HepG2 (cell line): ENCODE measurements around the gene SPRYD3. TPM values are rescaled to one million over a fixed set of nuclear protein-coding genes. Genes with fewer than 3 reads are reported as not detected.

Experiments
- CENPX ChIP-seq: sonication (generic); formaldehyde crosslinking; IDR thresholded peaks from 2 replicates; pipeline ENCODE4 v1.9.0; 2021; ENCODE audit warnings: mild to moderate bottlenecking, missing genetic modification reagents, moderate library complexity
- GABPB1 ChIP-seq: IDR thresholded peaks from 2 replicates; pipeline ENCODE4 v1.6.1; 2016; ENCODE audit warnings: mild to moderate bottlenecking, missing genetic modification reagents, moderate library complexity, missing compliant biosample characterization
- GTF2F1 ChIP-seq: fragments of 150-350 bp; IDR thresholded peaks from 2 replicates; pipeline ENCODE4 v1.6.1; 2014; ENCODE audit warnings: low read length
- JUND ChIP-seq: sonication (generic); formaldehyde crosslinking; IDR thresholded peaks from 2 replicates; pipeline ENCODE4 v1.8.0; 2022; ENCODE audit warnings: mild to moderate bottlenecking, missing genetic modification reagents
- KDM3A ChIP-seq: IDR thresholded peaks from 2 replicates; pipeline ENCODE4 v1.6.1; 2018; ENCODE audit warnings: low read depth, missing compliant biosample characterization
- MTF1 ChIP-seq: sonication (generic); formaldehyde crosslinking; IDR thresholded peaks from 2 replicates; pipeline ENCODE4 v1.5.0; 2020; ENCODE audit warnings: missing genetic modification reagents
- PHF5A ChIP-seq: IDR thresholded peaks from one replicate; pipeline ENCODE4 v1.6.1; 2018; ENCODE audit warnings: low read depth, missing genetic modification reagents; ENCODE audit not compliant: unreplicated experiment
- SMC3 ChIP-seq: IDR thresholded peaks from 2 replicates; pipeline ENCODE4 v1.6.1; 2011; ENCODE audit warnings: low read length, improper control_type of control experiment
- ZNF17 ChIP-seq: sonication (generic); formaldehyde crosslinking; IDR thresholded peaks from 2 replicates; pipeline ENCODE4 v1.5.0; 2020; ENCODE audit warnings: mild to moderate bottlenecking, missing genetic modification reagents
- ZNF230 ChIP-seq: sonication (generic); formaldehyde crosslinking; IDR thresholded peaks from 2 replicates; pipeline ENCODE4 v1.4.0; 2020; ENCODE audit warnings: mild to moderate bottlenecking, missing genetic modification reagents
- ZNF326 ChIP-seq: sonication (generic); formaldehyde crosslinking; IDR thresholded peaks from 2 replicates; pipeline ENCODE4 v1.4.0; 2020; ENCODE audit warnings: missing genetic modification reagents, borderline replicate concordance
- ZNF567 ChIP-seq: sonication (generic); formaldehyde crosslinking; IDR thresholded peaks from 2 replicates; pipeline ENCODE4 v1.8.1; 2023; ENCODE audit warnings: mild to moderate bottlenecking, missing genetic modification reagents, borderline replicate concordance
- ZNF672 ChIP-seq: sonication (generic); formaldehyde crosslinking; IDR thresholded peaks from 2 replicates; pipeline ENCODE4 v1.8.1; 2022; ENCODE audit warnings: missing genetic modification reagents
- ZNF709 ChIP-seq: sonication (generic); formaldehyde crosslinking; IDR thresholded peaks from 2 replicates; pipeline ENCODE4 v1.5.0; 2020; ENCODE audit warnings: mild to moderate bottlenecking, missing genetic modification reagents
- ZNF780A ChIP-seq: sonication (generic); formaldehyde crosslinking; IDR thresholded peaks from 2 replicates; pipeline ENCODE4 v1.8.0; 2022; ENCODE audit warnings: mild to moderate bottlenecking, missing genetic modification reagents, moderate library complexity
- polyA plus RNA-seq, 8 experiments: library from polyadenylated mRNA; depleted of rRNA in 3 of 8; stranded (reverse) in 7 of 8; unstranded in 1 of 8; fragments of >200 nt; fragmentation: Illumina TruSeq in 4 of 8; extraction: Trizol in 4 of 8; gene quantifications; 2 replicates each; pipeline versions ENCODE4 v1.2.1 to v1.2.3, GENCODE V29; 2011 to 2016; ENCODE audit warnings: low read depth in 4 of 8, missing spikeins in 1 of 8, mixed read lengths in 1 of 8; ENCODE audit not compliant: insufficient read depth in 1 of 8
- total RNA-seq, 5 experiments: library from RNA; depleted of rRNA; stranded (reverse); fragments of >200 nt; fragmentation: Illumina TruSeq; extraction: Trizol; gene quantifications; 2 replicates each; pipeline ENCODE4 v1.2.3, GENCODE V29; 2016; ENCODE audit warnings: low read depth in 1 of 5
- TF ChIP-seq, protein P1 (sequence below): IDR thresholded peaks from 2 replicates; pipeline ENCODE4 v1.6.1; 2016; ENCODE audit warnings: mild to moderate bottlenecking, missing biosample characterization, missing genetic modification reagents
- TF ChIP-seq, protein P2 (sequence below): sonication (generic); formaldehyde crosslinking; IDR thresholded peaks from 2 replicates; pipeline ENCODE4 v1.4.0; 2020; ENCODE audit warnings: missing genetic modification reagents
- TF ChIP-seq, protein P3 (sequence below): sonication (generic); formaldehyde crosslinking; IDR thresholded peaks from 2 replicates; pipeline ENCODE4 v1.5.1; 2020; ENCODE audit warnings: mild to moderate bottlenecking, missing genetic modification reagents, borderline replicate concordance
- TF ChIP-seq, protein P4 (sequence below): sonication (generic); formaldehyde crosslinking; IDR thresholded peaks from 2 replicates; pipeline ENCODE4 v1.9.0; 2021; ENCODE audit warnings: missing genetic modification reagents, borderline replicate concordance
- TF ChIP-seq, protein P5 (sequence below): IDR thresholded peaks from 2 replicates; pipeline ENCODE4 v1.6.1; 2012; ENCODE audit warnings: low read length, improper control_type of control experiment

Gene SPRYD3
- total and polyA plus RNA-seq, 2 of the 13 experiments (the other 11 are each of a cell fraction or from before 2014, with no cell fraction given), result 9.0 to 9.2 TPM

DNA sequence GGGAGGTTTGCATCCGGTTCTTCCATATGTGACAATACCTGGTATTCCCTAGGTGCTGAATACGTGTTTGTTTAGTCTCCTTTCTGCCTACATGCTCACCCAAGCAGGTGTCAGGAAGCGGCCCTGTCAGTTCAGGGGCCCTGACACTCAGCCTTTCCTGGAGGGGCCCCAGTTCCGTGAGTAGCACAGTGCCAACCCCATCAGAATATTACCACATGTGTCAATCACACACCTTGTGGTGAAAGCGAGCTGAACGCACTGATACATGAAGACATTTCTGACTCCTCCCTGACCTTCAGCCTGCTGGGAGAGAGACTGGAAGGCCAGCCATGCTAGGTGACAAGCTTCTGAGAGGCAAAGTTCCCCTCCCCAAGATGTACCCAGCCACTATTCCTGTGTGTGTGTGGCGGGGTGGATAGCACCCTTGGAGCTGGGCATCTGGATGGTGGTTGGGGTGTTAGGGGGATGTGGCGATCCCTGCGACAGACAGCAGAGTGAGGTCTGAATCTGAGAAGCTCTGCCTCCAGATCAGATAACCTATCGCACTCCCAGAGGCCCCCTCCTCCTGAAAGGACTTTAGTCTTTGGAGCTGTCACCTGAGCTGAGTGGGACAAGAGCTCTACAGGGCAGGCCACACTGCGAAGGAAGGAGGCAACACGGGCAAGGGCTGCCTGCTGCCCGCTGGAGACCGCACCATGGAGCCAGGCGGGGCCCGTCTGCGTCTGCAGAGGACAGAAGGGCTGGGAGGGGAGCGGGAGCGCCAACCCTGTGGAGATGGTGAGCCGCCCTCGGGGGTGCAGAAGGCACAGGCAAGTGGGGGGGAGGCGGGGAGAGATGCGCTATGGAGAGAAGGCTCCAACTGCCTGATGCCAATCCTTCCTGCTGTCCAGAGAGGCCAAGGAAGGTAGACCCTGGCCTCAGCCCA, 24.0 kb upstream of the SPRYD3 start, which contains the start of gene SOAT2 (continued):
- TF ChIP-seq, protein P1, sequence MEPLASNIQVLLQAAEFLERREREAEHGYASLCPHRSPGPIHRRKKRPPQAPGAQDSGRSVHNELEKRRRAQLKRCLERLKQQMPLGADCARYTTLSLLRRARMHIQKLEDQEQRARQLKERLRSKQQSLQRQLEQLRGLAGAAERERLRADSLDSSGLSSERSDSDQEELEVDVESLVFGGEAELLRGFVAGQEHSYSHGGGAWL, result no peak
- TF ChIP-seq, protein P2, sequence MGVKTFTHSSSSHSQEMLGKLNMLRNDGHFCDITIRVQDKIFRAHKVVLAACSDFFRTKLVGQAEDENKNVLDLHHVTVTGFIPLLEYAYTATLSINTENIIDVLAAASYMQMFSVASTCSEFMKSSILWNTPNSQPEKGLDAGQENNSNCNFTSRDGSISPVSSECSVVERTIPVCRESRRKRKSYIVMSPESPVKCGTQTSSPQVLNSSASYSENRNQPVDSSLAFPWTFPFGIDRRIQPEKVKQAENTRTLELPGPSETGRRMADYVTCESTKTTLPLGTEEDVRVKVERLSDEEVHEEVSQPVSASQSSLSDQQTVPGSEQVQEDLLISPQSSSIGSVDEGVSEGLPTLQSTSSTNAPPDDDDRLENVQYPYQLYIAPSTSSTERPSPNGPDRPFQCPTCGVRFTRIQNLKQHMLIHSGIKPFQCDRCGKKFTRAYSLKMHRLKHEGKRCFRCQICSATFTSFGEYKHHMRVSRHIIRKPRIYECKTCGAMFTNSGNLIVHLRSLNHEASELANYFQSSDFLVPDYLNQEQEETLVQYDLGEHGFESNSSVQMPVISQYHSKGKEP (CRISPR knock-in tag), result no peak
- TF ChIP-seq ZNF230 (CRISPR knock-in tag), result peak; percentile 71; the same call in 1 of the 2 replicates
- TF ChIP-seq, protein P3, sequence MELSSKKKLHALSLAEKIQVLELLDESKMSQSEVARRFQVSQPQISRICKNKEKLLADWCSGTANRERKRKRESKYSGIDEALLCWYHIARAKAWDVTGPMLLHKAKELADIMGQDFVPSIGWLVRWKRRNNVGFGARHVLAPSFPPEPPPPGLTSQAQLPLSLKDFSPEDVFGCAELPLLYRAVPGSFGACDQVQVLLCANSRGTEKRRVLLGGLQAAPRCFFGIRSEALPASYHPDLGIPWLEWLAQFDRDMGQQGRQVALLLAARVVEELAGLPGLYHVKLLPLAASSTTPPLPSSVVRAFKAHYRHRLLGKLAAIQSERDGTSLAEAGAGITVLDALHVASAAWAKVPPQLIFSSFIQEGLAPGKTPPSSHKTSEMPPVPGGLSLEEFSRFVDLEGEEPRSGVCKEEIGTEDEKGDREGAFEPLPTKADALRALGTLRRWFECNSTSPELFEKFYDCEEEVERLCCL (CRISPR knock-in tag), result no peak
- TF ChIP-seq ZNF780A (CRISPR knock-in tag), result no peak; the same call in 1 of the 2 replicates
- TF ChIP-seq GABPB1 (CRISPR knock-in tag), result peak; percentile 18
- no peak for TF ChIP-seq ZNF326 (CRISPR knock-in tag)
- peak; percentile 45 for TF ChIP-seq PHF5A (CRISPR knock-in tag)
- no peak for TF ChIP-seq MTF1 (CRISPR knock-in tag)
- no peak; the same call in 1 of the 2 replicates for TF ChIP-seq ZNF709 (CRISPR knock-in tag)
- TF ChIP-seq, protein P4, sequence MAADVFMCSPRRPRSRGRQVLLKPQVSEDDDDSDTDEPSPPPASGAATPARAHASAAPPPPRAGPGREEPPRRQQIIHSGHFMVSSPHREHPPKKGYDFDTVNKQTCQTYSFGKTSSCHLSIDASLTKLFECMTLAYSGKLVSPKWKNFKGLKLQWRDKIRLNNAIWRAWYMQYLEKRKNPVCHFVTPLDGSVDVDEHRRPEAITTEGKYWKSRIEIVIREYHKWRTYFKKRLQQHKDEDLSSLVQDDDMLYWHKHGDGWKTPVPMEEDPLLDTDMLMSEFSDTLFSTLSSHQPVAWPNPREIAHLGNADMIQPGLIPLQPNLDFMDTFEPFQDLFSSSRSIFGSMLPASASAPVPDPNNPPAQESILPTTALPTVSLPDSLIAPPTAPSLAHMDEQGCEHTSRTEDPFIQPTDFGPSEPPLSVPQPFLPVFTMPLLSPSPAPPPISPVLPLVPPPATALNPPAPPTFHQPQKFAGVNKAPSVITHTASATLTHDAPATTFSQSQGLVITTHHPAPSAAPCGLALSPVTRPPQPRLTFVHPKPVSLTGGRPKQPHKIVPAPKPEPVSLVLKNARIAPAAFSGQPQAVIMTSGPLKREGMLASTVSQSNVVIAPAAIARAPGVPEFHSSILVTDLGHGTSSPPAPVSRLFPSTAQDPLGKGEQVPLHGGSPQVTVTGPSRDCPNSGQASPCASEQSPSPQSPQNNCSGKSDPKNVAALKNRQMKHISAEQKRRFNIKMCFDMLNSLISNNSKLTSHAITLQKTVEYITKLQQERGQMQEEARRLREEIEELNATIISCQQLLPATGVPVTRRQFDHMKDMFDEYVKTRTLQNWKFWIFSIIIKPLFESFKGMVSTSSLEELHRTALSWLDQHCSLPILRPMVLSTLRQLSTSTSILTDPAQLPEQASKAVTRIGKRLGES (CRISPR knock-in tag), result no peak
- no peak for TF ChIP-seq ZNF17 (CRISPR knock-in tag)
- no peak for TF ChIP-seq GTF2F1
- peak; percentile 57; the same call in 1 of the 2 replicates for TF ChIP-seq ZNF567 (CRISPR knock-in tag)
- TF ChIP-seq SMC3, result no peak
- peak; percentile 50; the same call in 1 of the 2 replicates for TF ChIP-seq JUND
- TF ChIP-seq KDM3A (CRISPR knock-in tag), result 0 out of 2 replicates have a peak, but pooled peaks have one; percentile 35
- no peak for TF ChIP-seq CENPX (CRISPR knock-in tag)
- TF ChIP-seq, protein P5, sequence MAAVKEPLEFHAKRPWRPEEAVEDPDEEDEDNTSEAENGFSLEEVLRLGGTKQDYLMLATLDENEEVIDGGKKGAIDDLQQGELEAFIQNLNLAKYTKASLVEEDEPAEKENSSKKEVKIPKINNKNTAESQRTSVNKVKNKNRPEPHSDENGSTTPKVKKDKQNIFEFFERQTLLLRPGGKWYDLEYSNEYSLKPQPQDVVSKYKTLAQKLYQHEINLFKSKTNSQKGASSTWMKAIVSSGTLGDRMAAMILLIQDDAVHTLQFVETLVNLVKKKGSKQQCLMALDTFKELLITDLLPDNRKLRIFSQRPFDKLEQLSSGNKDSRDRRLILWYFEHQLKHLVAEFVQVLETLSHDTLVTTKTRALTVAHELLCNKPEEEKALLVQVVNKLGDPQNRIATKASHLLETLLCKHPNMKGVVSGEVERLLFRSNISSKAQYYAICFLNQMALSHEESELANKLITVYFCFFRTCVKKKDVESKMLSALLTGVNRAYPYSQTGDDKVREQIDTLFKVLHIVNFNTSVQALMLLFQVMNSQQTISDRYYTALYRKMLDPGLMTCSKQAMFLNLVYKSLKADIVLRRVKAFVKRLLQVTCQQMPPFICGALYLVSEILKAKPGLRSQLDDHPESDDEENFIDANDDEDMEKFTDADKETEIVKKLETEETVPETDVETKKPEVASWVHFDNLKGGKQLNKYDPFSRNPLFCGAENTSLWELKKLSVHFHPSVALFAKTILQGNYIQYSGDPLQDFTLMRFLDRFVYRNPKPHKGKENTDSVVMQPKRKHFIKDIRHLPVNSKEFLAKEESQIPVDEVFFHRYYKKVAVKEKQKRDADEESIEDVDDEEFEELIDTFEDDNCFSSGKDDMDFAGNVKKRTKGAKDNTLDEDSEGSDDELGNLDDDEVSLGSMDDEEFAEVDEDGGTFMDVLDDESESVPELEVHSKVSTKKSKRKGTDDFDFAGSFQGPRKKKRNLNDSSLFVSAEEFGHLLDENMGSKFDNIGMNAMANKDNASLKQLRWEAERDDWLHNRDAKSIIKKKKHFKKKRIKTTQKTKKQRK, result no peak
- no peak for TF ChIP-seq ZNF672 (CRISPR knock-in tag)
